Frontal cortex (tissue), 4 donors: ENCODE data around the gene ZNF324. TPM values are rescaled to one million over a fixed set of nuclear protein-coding genes. Genes with fewer than 3 reads are reported as not detected.

ENCODE experiments used
- DNase-seq, 2 donors: peaks; one replicate each; pipeline ENCODE4 v3.0.0; 2012; ENCODE audit warnings: low spot score in 2 of 2
- FAIRE-seq: peaks from 2 replicates; lab custom pipeline; 2012; peaks lifted over from hg19 to GRCh38; lab: Jason Lieb, UNC
- small RNA-seq: library from RNA; depleted of rRNA; stranded (forward); fragments of <200 nt; gene quantifications from one replicate; pipeline ENCODE3, GENCODE V24; 2014
- total RNA-seq: library from RNA; depleted of rRNA; stranded (reverse); fragments of >200 nt; gene quantifications from one replicate; pipeline ENCODE4 v1.2.3, GENCODE V29; 2014
- donor health status: control.
- donor health status: control.
- donor health status: control.

Gene ZNF324
- total RNA-seq, 1 donor from 2014 or later: 20.8 TPM

- FAIRE-seq: no peak
- no peak for DNase-seq
Observed at GRCh38 chr19:58518256-58519086, 51.6 kb downstream of the ZNF324 start.

DNA sequence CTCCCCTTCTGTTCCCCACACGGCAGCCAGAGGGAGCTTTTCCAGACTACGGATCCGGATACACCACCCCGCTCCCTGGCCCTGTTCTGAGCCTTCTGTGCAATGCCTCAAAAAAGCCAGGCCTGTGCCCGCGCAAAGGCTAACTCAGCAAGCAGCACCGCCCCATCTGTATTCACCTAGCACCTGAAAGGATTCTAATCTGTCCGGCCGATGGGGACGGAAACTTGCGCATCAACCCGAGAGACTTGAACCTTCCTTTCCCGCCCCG, 52.1 kb downstream of the ZNF324 start:
- DNase-seq (peak; percentile 76 to 77), FAIRE-seq (no peak)

DNA sequence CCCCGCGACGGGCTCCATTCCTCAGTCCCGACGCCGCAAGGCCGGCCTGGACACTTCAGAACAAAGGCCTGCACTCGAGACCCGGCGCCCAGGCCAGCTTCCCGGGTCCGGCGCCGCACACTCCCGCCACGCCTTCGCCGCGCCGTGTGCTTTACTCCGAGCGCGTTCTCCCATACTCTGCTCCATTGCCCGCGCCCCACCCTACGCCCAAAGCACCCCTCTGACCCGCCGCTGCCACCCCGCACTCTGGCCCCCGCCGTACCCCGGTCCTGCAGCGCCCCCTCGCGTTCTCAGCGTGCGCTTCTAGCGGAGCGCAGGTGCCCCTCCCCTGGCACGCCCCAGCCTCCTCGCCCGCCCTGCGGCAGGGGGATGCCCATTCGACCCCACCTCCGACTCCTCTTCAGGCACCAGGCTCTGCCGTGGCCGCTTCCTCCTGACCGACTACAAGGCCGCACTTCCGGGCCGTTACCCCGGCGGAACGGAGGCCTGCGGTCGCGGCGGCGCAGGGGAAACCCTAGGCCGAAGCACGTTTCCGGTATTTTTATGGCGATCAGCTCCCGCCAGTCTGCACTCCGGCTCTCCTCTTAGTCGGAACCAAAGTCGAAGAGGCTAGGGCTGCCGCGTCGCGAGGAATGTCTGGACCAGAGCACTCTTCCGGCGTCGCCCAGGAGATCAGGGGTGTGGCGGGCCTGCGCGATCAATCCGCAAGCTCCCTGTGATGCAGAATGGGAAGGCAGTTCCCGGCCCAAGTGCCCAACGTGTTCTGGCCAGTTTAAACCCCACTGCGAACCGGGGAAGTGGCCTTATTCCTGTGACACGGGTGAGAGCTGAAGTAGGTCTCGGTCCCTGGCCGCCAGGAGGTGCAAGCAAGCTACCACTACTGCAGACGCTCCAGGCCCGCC, 52.7 kb downstream of the ZNF324 start, which contains the start of gene ZBTB45:
ZBTB45 (minus strand) TSS at position 456 of the 902 bp plus-strand sequence. CDS start 2,137 bp downstream, outside the sequence.
- FAIRE-seq (no peak), DNase-seq (peak; percentile 88 to 90)

- DNase-seq (no peak), FAIRE-seq (no peak)
Observed at GRCh38 chr19:58520257-58520599, 53.3 kb downstream of the ZNF324 start.

- DNase-seq (no peak), FAIRE-seq (no peak)
Observed at GRCh38 chr19:58521651-58522050, 54.8 kb downstream of the ZNF324 start.

- no peak for FAIRE-seq
Observed at GRCh38 chr19:58522709-58523108, 55.8 kb downstream of the ZNF324 start.

More at GRCh38 chr19:58522709-58523108, 55.8 kb downstream of the ZNF324 start:
- DNase-seq: no peak

Small RNAs within 50 kb of the gene (small RNA-seq; reads per million reads assigned to genes)
- gene RN7SL693P (not detected), gene RNU6-1337P (not detected)

Other genes with a start within 250 kb of the ZNF324 start
- 72.2 TPM for gene ZNF544, start 238.2 kb upstream of the ZNF324 start, total RNA-seq
- gene ZNF8, start 188.1 kb upstream of the ZNF324 start, total RNA-seq: 14.3 TPM
- gene ERVK3-1, start 161.7 kb upstream of the ZNF324 start, total RNA-seq: 22.4 TPM
- gene ZSCAN22, start 140.1 kb upstream of the ZNF324 start, total RNA-seq: 2.0 TPM
- gene A1BG, start 113.6 kb upstream of the ZNF324 start, total RNA-seq: 0.41 TPM
- 6.1 TPM for gene ZNF497, start 104.3 kb upstream of the ZNF324 start, total RNA-seq
- gene ZNF837, start 86.0 kb upstream of the ZNF324 start, total RNA-seq: 2.4 TPM
- gene RPS5, start 79.8 kb upstream of the ZNF324 start, total RNA-seq: 2,200 TPM
- gene RNF225, start 71.4 kb upstream of the ZNF324 start, total RNA-seq: not detected
- 11.8 TPM for gene ZNF584, start 58.4 kb upstream of the ZNF324 start, total RNA-seq
- 15.9 TPM for gene ZNF132, start 26.9 kb upstream of the ZNF324 start, total RNA-seq
- gene ZNF324B, start 15.5 kb upstream of the ZNF324 start, total RNA-seq: 24.1 TPM
- 8.6 TPM for gene ZNF446, start 9.3 kb downstream of the ZNF324 start, total RNA-seq
- gene SLC27A5, start 44.9 kb downstream of the ZNF324 start, total RNA-seq: 6.9 TPM
- 6.9 TPM for gene ZBTB45, start 52.7 kb downstream of the ZNF324 start, total RNA-seq
- 332 TPM for gene TRIM28, start 77.0 kb downstream of the ZNF324 start, total RNA-seq
- gene CHMP2A, start 88.0 kb downstream of the ZNF324 start, total RNA-seq: 62.8 TPM
- 64.8 TPM for gene UBE2M, start 91.5 kb downstream of the ZNF324 start, total RNA-seq
- 11.0 TPM for gene MZF1, start 106.3 kb downstream of the ZNF324 start, total RNA-seq